Muscle of leg (tissue), 11 donors: ENCODE results near the gene IGDCC3. TPM values are rescaled to one million over a fixed set of nuclear protein-coding genes. Genes with fewer than 3 reads are reported as not detected.

ENCODE experiments used
- DNase-seq: peaks from one replicate; pipeline ENCODE4 v3.0.0; 2013
- H3K27ac ChIP-seq: one replicate; pipeline ENCODE4 v1.5.1; 2013; ENCODE audit warnings: mild to moderate bottlenecking, low read length, control low read depth
- H3K27me3 ChIP-seq: one replicate; pipeline ENCODE4 v1.6.1; 2013; ENCODE audit warnings: low read length; ENCODE audit not compliant: control insufficient read depth, insufficient read depth
- H3K36me3 ChIP-seq: one replicate; pipeline ENCODE4 v1.6.1; 2013; ENCODE audit warnings: low read length; ENCODE audit not compliant: control insufficient read depth, insufficient read depth
- H3K4me1 ChIP-seq: one replicate; pipeline ENCODE4 v1.6.1; 2013; ENCODE audit warnings: low read length; ENCODE audit not compliant: control insufficient read depth, insufficient read depth
- H3K4me3 ChIP-seq: one replicate; pipeline ENCODE4 v1.5.1; 2013; ENCODE audit warnings: low read length, control low read depth
- H3K9me3 ChIP-seq: replicated peaks from 2 replicates; pipeline ENCODE4 v1.6.1; 2013; ENCODE audit warnings: low read depth, low read length; ENCODE audit not compliant: control insufficient read depth
- WGBS: methylation state at CpG from one replicate; pipeline ENCODE4 v1.1.5; 2013; ENCODE audit warnings: missing lambda C conversion rate; ENCODE audit not compliant: insufficient coverage; 5-methylcytosine and 5-hydroxymethylcytosine counted together
- polyA plus RNA-seq, 8 donors: library from polyadenylated mRNA; unstranded; fragments of 120-200 nt; gene quantifications; one replicate each; pipeline versions ENCODE4 v1.2.1 to v1.2.3, GENCODE V29; 2013; ENCODE audit warnings: inconsistent platforms in 1 of 8, low replicate concordance in 1 of 8; ENCODE audit not compliant: insufficient read length in 8 of 8, insufficient read depth in 1 of 8
- total RNA-seq: library from RNA; stranded (reverse); fragments of 120-200 nt; gene quantifications from one replicate; pipeline ENCODE4 v1.2.4, GENCODE V29; 2013

The IGDCC3 gene
- total and polyA plus RNA-seq, 9 donors, result 1.8 to 3.6 (median 2.5) TPM

- no peak overlapping the region for H3K27ac ChIP-seq
- H3K36me3 ChIP-seq, result peaks cover 13% of the 10 kb centered on the region
- peaks cover 12% of the 10 kb centered on the region for H3K4me1 ChIP-seq
- no peaks in the 10 kb centered on the region for H3K27me3 ChIP-seq
- no peaks in the 10 kb centered on the region for H3K9me3 ChIP-seq
- H3K4me3 ChIP-seq, result no peak overlapping the region
- no peak for DNase-seq
- WGBS, result 93% methylated on average over 13 of the region's 21 CpGs
These were observed 48.4 kb downstream of the IGDCC3 start for GRCh38 chr15:65329288-65329983.

GRCh38 chr15:65328506-65329287, 49.1 kb downstream of the IGDCC3 start:
- no peaks in the 10 kb centered on the region for H3K9me3 ChIP-seq
- no peak for DNase-seq
- peaks cover 12% of the 10 kb centered on the region for H3K4me1 ChIP-seq
- H3K27ac ChIP-seq, result no peak overlapping the region
- no peaks in the 10 kb centered on the region for H3K27me3 ChIP-seq
- WGBS, result 77% methylated on average over 16 of the region's 21 CpGs
- no peak overlapping the region for H3K4me3 ChIP-seq
- peaks cover 13% of the 10 kb centered on the region for H3K36me3 ChIP-seq

- DNase-seq, result no peak
These were observed 50.0 kb downstream of the IGDCC3 start for GRCh38 chr15:65327651-65328393.

GRCh38 chr15:65326818-65327217, 51.0 kb downstream of the IGDCC3 start:
- Histone ChIP-seq H3K4me1 (peaks cover 23% of the 10 kb centered on the region), H3K27ac (no peak overlapping the region), H3K4me3 (no peak overlapping the region), H3K36me3 (peaks cover 10% of the 10 kb centered on the region), H3K9me3 (no peaks in the 10 kb centered on the region), H3K27me3 (no peaks in the 10 kb centered on the region)
- whole genome bisulfite sequencing, result 71% methylated on average over 1 of the region's 2 CpGs
- DNase-seq, result no peak

More at GRCh38 chr15:65327651-65328393, 50.0 kb downstream of the IGDCC3 start:
- Histone ChIP-seq H3K36me3 (peaks cover 13% of the 10 kb centered on the region), H3K27me3 (no peaks in the 10 kb centered on the region), H3K4me3 (no peak overlapping the region), H3K9me3 (no peaks in the 10 kb centered on the region), H3K27ac (no peak overlapping the region), H3K4me1 (peaks cover 17% of the 10 kb centered on the region)
- 69% methylated on average over 3 of the region's 12 CpGs for WGBS

- DNase-seq, result peak; percentile 45
- Histone ChIP-seq H3K27me3 (peaks cover 3% of the 10 kb centered on the region), H3K27ac (peak overlapping the region; percentile 7), H3K4me3 (no peak overlapping the region), H3K4me1 (peaks cover 23% of the 10 kb centered on the region), H3K36me3 (peaks cover 10% of the 10 kb centered on the region), H3K9me3 (no peaks in the 10 kb centered on the region)
- 9% methylated on average over 12 of the region's 12 CpGs for WGBS
These were observed 51.7 kb downstream of the IGDCC3 start for GRCh38 chr15:65326117-65326526.

- Histone ChIP-seq H3K4me1 (peaks cover 22% of the 10 kb centered on the region), H3K36me3 (no peaks in the 10 kb centered on the region), H3K27me3 (peaks cover 3% of the 10 kb centered on the region), H3K27ac (no peak overlapping the region), H3K4me3 (no peak overlapping the region), H3K9me3 (no peaks in the 10 kb centered on the region)
- WGBS, result 4% methylated on average over 7 of the region's 9 CpGs
- peak; percentile 88 for DNase-seq
These were observed 54.7 kb downstream of the IGDCC3 start for GRCh38 chr15:65323071-65323511.

GRCh38 chr15:65318870-65319356, 58.9 kb downstream of the IGDCC3 start:
- peaks cover 3% of the 10 kb centered on the region for H3K27me3 ChIP-seq
- H3K27ac ChIP-seq, result no peak overlapping the region
- H3K36me3 ChIP-seq, result no peaks in the 10 kb centered on the region
- no peaks in the 10 kb centered on the region for H3K9me3 ChIP-seq
- peaks cover 13% of the 10 kb centered on the region for H3K4me1 ChIP-seq
- no peak overlapping the region for H3K4me3 ChIP-seq
- WGBS, result 29% methylated on average over 5 of the region's 5 CpGs
- DNase-seq, result peak; percentile 90

- H3K27ac ChIP-seq, result peak overlapping the region; percentile 20
- WGBS, result 38% methylated on average over 3 of the region's 11 CpGs
- DNase-seq, result peak; percentile 83
- H3K9me3 ChIP-seq, result no peaks in the 10 kb centered on the region
- no peaks in the 10 kb centered on the region for H3K36me3 ChIP-seq
- no peak overlapping the region for H3K4me3 ChIP-seq
- peaks cover 14% of the 10 kb centered on the region for H3K4me1 ChIP-seq
- H3K27me3 ChIP-seq, result no peaks in the 10 kb centered on the region
These were observed 65.3 kb downstream of the IGDCC3 start for GRCh38 chr15:65312400-65312916.

- Histone ChIP-seq H3K27ac (no peak overlapping the region), H3K27me3 (no peaks in the 10 kb centered on the region), H3K4me3 (no peak overlapping the region), H3K36me3 (no peaks in the 10 kb centered on the region), H3K4me1 (peaks cover 14% of the 10 kb centered on the region), H3K9me3 (no peaks in the 10 kb centered on the region)
- WGBS, result 36% methylated on average over 3 of the region's 3 CpGs
- DNase-seq, result no peak
These were observed 66.0 kb downstream of the IGDCC3 start for GRCh38 chr15:65311760-65312159.
